GM06990 (cell line): Measurements from ENCODE around the gene ZNF655.

ENCODE experiments used
- DNase-seq: peaks from one replicate; pipeline ENCODE4 v3.0.0-alpha.2; 2011; ENCODE audit not compliant: insufficient read length; ENCODE audit errors: extremely low read depth
- H3K27me3 ChIP-seq: replicated peaks from 2 replicates; pipeline ENCODE4 v1.6.0; 2011; ENCODE audit warnings: low read length; ENCODE audit not compliant: control insufficient read depth, insufficient read depth
- H3K36me3 ChIP-seq: 2 replicates; pipeline ENCODE4 v1.5.1; 2011; ENCODE audit warnings: low read length; ENCODE audit not compliant: control insufficient read depth, insufficient read depth
- H3K4me3 ChIP-seq: replicated peaks from 2 replicates; pipeline ENCODE4 v1.5.1; 2011; ENCODE audit warnings: low read depth, mild to moderate bottlenecking, control low read depth, low read length
- CTCF ChIP-seq: IDR thresholded peaks from 2 replicates; pipeline ENCODE4 v1.5.1; 2011; ENCODE audit warnings: low read length, control low read depth, mild to moderate bottlenecking, inconsistent platforms; ENCODE audit not compliant: insufficient read depth, poor library complexity, severe bottlenecking

The ZNF655 gene

DNA sequence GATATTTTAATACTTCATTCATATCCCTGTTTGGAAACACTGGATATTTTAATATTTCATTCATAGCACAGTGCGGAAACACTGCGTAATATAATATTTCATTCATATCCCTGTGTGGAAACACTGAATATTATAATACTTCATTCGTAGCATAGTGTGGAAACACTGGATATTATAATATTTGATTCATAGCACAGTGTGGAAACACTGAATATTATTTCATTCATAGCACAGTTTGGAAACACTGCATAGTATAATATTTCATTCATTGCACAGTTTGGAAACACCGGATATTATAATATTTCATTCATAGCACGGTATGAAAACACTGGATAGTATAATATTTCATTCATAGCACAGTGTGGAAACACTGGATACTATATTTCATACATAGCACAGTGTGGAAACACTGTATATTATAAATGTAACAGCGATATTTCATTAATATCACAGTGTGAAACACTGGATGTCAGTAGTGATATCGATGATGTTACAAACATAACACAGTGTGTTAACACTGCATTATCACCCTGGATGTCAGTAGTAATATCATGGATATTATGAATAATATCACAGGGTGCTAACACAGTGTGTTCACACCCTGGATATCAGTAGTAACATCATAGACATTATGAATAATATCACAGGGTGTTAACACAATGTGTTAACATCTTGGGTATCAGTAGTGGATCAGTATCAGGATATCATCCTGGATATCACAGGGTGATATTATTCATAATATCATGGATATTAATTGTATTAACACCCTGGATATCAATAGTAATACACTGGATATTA, 36.7 kb downstream of the ZNF655 start:
- Histone ChIP-seq H3K36me3 (no peaks in the 10 kb centered on the region), H3K4me3 (no peak overlapping the region), H3K27me3 (no peaks in the 10 kb centered on the region)
- no peak for TF ChIP-seq CTCF
- DNase-seq, result no peak

GRCh38 chr7:99596408-99596955, 38.0 kb downstream of the ZNF655 start:
- no peaks in the 10 kb centered on the region for H3K36me3 ChIP-seq
- no peaks in the 10 kb centered on the region for H3K27me3 ChIP-seq
- no peak for TF ChIP-seq CTCF
- H3K4me3 ChIP-seq, result no peak overlapping the region
- DNase-seq, result no peak

DNA sequence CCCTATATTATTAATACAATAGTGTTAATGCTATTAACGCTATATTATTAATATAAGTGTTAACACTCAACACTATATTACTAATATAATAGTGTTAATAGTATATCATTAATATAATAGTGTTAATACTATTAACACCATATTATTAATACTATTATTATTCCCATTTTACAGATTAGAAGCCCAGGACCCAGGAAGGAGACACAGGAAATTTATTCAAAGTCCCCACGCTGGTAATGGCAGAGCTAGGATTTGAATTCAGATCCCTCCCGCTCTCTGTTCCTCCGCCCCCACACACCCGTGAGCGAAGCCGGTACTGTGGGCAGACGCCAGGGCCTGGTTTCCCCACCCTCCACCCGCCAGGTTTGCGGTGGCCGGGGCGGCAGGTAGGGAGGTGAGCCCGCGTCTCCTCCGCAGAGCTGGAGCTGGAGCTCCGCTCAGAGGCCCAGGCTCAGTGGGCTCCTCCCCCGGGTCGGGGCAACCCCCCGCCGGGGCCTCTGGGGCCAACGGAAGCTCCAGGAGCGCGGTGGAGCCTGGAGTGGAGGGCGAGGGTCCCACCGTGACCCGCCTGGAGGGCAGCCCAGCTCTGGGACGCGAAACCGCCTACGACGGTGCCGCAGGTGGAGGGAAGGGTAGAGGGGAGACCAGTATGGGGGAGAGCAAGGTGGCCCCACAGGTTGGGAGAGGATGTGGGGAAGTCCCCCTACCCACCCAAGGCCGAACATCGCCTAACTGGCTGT, 39.5 kb downstream of the ZNF655 start, which contains the start of gene TMEM225B:
TSS of gene TMEM225B (plus strand) at position 506 of the 740 bp plus-strand sequence. CDS start 6,122 bp downstream, outside the sequence.
- no peak for TF ChIP-seq CTCF
- Histone ChIP-seq H3K4me3 (no peak within 1 kb of the TSS), H3K27me3 (no peaks in the 10 kb centered on the region), H3K36me3 (no peaks in the 10 kb centered on the region)
- no peak for DNase-seq

- DNase-seq, result no peak
- no peak for TF ChIP-seq CTCF
- H3K36me3 ChIP-seq, result no peaks in the 10 kb centered on the region
- no peak overlapping the region for H3K4me3 ChIP-seq
- no peaks in the 10 kb centered on the region for H3K27me3 ChIP-seq
Measured at GRCh38 chr7:99599836-99600235, 41.4 kb downstream of the ZNF655 start.

DNA sequence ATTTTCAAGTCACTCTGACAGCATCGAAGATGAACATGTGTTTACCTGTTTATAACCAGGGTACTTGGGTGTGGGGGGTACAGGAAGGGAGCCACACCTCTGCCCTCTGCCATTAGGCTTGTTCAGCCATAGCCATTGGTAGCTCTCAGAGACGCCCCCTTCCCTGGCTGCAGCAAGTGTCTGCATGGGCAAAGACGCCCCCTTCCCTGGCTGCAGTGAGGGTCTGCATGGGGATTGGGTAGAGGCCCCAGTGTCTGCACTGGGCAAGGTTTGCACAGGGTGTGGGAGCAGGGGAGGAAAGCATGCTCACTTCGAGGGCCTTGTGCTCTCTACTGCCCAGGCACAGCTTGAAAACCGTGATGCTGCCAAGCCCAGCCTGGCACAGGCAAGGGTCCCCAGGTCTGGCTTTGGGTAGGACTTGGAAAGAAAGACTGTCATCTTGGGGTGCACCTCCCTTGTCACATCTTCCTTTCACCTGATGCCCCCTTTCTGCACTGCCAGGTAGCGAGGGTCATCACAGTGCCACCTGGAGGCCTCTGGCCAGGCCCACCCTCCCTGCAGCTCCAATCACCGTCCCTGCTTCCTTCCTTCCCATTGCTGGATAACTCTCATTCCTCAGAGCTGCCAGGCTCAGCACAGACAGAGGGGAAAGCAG, 43.3 kb downstream of the ZNF655 start:
- DNase-seq, result no peak
- Histone ChIP-seq H3K27me3 (no peaks in the 10 kb centered on the region), H3K4me3 (no peak overlapping the region), H3K36me3 (no peaks in the 10 kb centered on the region)
- peak; percentile 22 for TF ChIP-seq CTCF
